Transverse colon (tissue), 4 donors: ENCODE results near the gene ADGRA1. TPM values are rescaled to one million over a fixed set of nuclear protein-coding genes. Genes with fewer than 3 reads are reported as not detected.

ENCODE experiments used
- DNase-seq: peaks from one replicate; pipeline ENCODE4 v3.0.0-alpha.2; 2019
- H3K27ac ChIP-seq, 4 donors: fragments of 200-600 bp; sonication (generic); 2 replicates each; pipeline ENCODE4 v1.5.1; 2016 to 2018; ENCODE audit warnings: inconsistent platforms in 4 of 4
- H3K27me3 ChIP-seq: fragments of 200-600 bp; sonication (generic); 2 replicates; pipeline ENCODE4 v1.5.1; 2017; ENCODE audit warnings: inconsistent platforms
- H3K36me3 ChIP-seq, 4 donors: fragments of 200-600 bp; sonication (generic); 2 replicates each; pipeline ENCODE4 v1.5.1; 2017 to 2019; ENCODE audit warnings: inconsistent platforms in 4 of 4
- H3K4me1 ChIP-seq, 4 donors: fragments of 200-600 bp; sonication (generic); 2 replicates each; pipeline ENCODE4 v1.5.1; 2017 to 2020; ENCODE audit warnings: inconsistent platforms in 4 of 4
- H3K4me3 ChIP-seq, 4 donors: fragments of 200-600 bp; sonication (generic); 1 replicate in 1 of 4; 2 replicates in 3 of 4; pipeline versions ENCODE4 v1.5.1 to v1.6.1; 2017 to 2019; ENCODE audit warnings: inconsistent platforms in 4 of 4
- H3K9me3 ChIP-seq, 2 donors: fragments of 200-600 bp; sonication (generic); 2 replicates each; pipeline ENCODE4 v1.5.1; 2017 to 2019; ENCODE audit warnings: inconsistent platforms in 2 of 2
- EP300 ChIP-seq: sonication (generic); formaldehyde crosslinking; IDR thresholded peaks from one replicate; pipeline ENCODE4 v1.6.1; 2017; ENCODE audit warnings: antibody characterized with exemption, low read depth
- POLR2A ChIP-seq: fragments of 450-650 bp; IDR thresholded peaks from one replicate; pipeline ENCODE4 v1.6.1; 2016; ENCODE audit warnings: antibody characterized with exemption, mild to moderate bottlenecking, moderate library complexity
- POLR2AphosphoS5 ChIP-seq, 3 donors: sonication (generic); formaldehyde crosslinking; IDR thresholded peaks; one replicate each; pipeline ENCODE4 v1.6.1; 2016; ENCODE audit warnings: antibody characterized with exemption in 3 of 3
- WGBS, 2 donors: methylation state at CpG; one replicate each; pipeline ENCODE4 v1.1.5; 2018; ENCODE audit warnings: low coverage in 1 of 2; 5-methylcytosine and 5-hydroxymethylcytosine counted together
- in situ Hi-C, 4 donors: fragments of 200-750 bp; cut with MboI; loops; one replicate each; pipeline versions ENCODE4 v1.15.0 to v1.15.1; 2017; ENCODE audit warnings: low sequenced_read_pairs in 3 of 4, low pct_ligation_motif_present in 1 of 4, low pct_unique_long_range_greater_than_20kb in 1 of 4
- intact Hi-C: fragments of 100-400 bp; cut with DNase I; formaldehyde crosslinking; loops from one replicate; pipeline ENCODE4 v1.15.1; 2023; ENCODE audit warnings: low total_unique reads
- total RNA-seq, 4 donors: library from RNA; depleted of rRNA; stranded (reverse); fragments of >200 nt; gene quantifications; one replicate each; pipeline ENCODE4 v1.1.0, GENCODE V29; 2016
- TF ChIP-seq, protein P1 (sequence below), 5 experiments: fragments of 200-600 bp in 3 of 5; fragments of 450-650 bp in 2 of 5; sonication (generic) in 3 of 5; IDR thresholded peaks; 1 replicate in 2 of 5; 2 replicates in 3 of 5; pipeline ENCODE4 v1.5.1; 2016 to 2017; ENCODE audit warnings: antibody characterized with exemption in 5 of 5, inconsistent platforms in 3 of 5, mild to moderate bottlenecking in 2 of 5, moderate library complexity in 1 of 5

ADGRA1 gene
- total RNA-seq, 4 donors from 2014 or later, result 0.16 TPM; not detected in 3

DNA sequence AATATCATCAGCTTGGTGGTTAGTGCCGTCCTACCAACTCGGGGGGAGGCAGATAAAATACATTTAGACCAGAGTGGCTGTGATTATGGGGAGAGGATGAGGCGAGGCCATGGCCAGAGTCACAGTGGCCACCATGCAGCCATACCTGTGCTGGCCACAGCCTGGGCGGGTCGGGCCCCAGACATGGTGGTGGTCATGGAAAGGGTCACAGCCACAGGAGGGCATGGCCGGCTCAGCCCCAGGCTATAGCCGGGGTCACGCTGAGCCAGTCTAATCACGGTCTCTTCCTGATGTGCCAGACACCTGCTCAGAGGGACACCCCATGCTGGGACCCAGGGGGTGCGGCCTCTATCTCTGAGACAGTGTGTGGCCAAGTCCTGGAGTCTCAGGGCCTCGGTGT lies 10.2 kb downstream of the ADGRA1 start:
- TF ChIP-seq, protein P1, sequence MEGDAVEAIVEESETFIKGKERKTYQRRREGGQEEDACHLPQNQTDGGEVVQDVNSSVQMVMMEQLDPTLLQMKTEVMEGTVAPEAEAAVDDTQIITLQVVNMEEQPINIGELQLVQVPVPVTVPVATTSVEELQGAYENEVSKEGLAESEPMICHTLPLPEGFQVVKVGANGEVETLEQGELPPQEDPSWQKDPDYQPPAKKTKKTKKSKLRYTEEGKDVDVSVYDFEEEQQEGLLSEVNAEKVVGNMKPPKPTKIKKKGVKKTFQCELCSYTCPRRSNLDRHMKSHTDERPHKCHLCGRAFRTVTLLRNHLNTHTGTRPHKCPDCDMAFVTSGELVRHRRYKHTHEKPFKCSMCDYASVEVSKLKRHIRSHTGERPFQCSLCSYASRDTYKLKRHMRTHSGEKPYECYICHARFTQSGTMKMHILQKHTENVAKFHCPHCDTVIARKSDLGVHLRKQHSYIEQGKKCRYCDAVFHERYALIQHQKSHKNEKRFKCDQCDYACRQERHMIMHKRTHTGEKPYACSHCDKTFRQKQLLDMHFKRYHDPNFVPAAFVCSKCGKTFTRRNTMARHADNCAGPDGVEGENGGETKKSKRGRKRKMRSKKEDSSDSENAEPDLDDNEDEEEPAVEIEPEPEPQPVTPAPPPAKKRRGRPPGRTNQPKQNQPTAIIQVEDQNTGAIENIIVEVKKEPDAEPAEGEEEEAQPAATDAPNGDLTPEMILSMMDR (IDR thresholded peaks at IDR 0.05), result no peak
- TF ChIP-seq EP300 (no peak), POLR2AphosphoS5 (IDR thresholded peaks at IDR 0.05) (no peak), POLR2A (no peak)
- intact Hi-C loops (no loop called here), in situ Hi-C loops (no loop called here)
- peaks cover 0 to 4% (median 0%) of the 10 kb centered on the region in 4 donors for H3K4me1 ChIP-seq
- H3K27me3 ChIP-seq, result peaks cover 48% of the 10 kb centered on the region
- DNase-seq, result no peak
- no peaks in the 10 kb centered on the region for H3K9me3 ChIP-seq
- no peak overlapping the region for H3K4me3 ChIP-seq
- WGBS, 2 donors, result 73% methylated on average over 11 of the region's 11 CpGs; no CpG with 5 or more reads in 1 of the 2 donors
- no peak overlapping the region for H3K27ac ChIP-seq
- H3K36me3 ChIP-seq, result no peaks in the 10 kb centered on the region

DNA sequence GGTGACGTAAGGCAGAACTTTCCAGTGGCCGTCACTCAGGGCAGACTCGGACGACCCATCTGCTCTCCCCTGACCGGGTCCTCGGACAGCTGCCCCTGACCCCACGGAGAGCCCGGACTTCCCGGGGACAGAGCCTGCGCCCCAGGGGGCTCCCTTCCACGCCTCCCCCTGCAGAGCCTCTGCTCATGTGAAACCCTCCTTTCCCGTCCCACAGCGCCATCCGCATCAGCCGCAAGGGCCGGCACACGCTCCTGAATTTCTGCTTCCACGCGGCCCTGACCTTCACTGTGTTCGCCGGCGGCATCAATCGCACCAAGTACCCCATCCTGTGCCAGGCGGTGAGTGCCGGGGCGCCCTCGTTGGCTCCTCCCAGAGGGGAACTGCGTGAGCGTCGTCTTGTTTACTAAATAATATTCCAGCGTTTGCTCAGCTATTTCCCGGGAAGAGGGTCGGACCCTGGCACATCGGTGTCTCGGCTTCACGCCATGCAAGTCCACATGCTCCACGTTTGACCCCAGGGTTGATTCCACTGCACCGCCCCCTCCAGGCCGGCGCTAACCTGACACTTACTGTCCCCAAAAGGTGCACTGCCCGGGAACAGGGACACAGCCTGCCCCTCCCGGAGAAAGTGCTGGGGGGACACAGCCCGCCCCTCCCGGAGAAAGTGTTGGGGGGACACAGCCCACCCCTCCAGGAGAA lies 10.9 kb downstream of the ADGRA1 start:
- H3K27ac ChIP-seq, result no peak overlapping the region
- DNase-seq, result no peak
- H3K4me3 ChIP-seq, result no peak overlapping the region
- peaks cover 0 to 4% (median 0%) of the 10 kb centered on the region in 4 donors for H3K4me1 ChIP-seq
- in situ Hi-C loops (no loop called here), intact Hi-C loops (no loop called here)
- H3K27me3 ChIP-seq, result peaks cover 48% of the 10 kb centered on the region
- H3K9me3 ChIP-seq, result no peaks in the 10 kb centered on the region
- H3K36me3 ChIP-seq, result no peaks in the 10 kb centered on the region
- TF ChIP-seq, protein P1 (IDR thresholded peaks at IDR 0.05), result no peak
- TF ChIP-seq POLR2AphosphoS5 (IDR thresholded peaks at IDR 0.05) (no peak), POLR2A (no peak), EP300 (no peak)
- WGBS, 2 donors, result 77% methylated on average over 44 of the region's 44 CpGs; no CpG with 5 or more reads in 1 of the 2 donors

DNA sequence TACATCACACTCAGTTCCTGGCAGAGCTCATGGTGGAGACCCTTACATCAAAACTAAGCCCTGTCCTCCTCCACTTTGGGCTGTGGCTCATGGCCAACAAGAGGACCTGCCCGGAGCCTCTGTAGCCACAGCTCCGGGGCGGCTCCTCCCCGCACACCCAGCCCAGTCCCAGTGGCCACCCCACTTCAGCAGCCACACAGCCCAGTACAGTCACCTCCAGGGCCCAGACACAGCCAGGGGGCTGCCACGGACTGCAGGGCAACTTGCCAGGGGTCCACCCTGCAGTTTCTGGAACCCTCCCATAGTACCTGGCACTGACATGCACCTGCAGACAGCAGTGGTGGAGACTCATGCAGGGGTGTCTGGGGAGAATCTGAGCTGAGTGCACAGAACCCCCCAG lies 11.8 kb downstream of the ADGRA1 start:
- Histone ChIP-seq H3K4me3 (no peak overlapping the region), H3K4me1 (peaks cover 0 to 4% (median 0%) of the 10 kb centered on the region in 4 donors), H3K9me3 (no peaks in the 10 kb centered on the region), H3K27ac (no peak overlapping the region), H3K36me3 (no peaks in the 10 kb centered on the region), H3K27me3 (peaks cover 48% of the 10 kb centered on the region)
- no peak for DNase-seq
- intact Hi-C loops (no loop called here), in situ Hi-C loops (no loop called here)
- 14 to 71% methylated on average over 1 to 5 of the region's 5 CpGs for WGBS, 2 donors
- TF ChIP-seq POLR2A (no peak), POLR2AphosphoS5 (IDR thresholded peaks at IDR 0.05) (no peak), EP300 (no peak)
- TF ChIP-seq, protein P1 (IDR thresholded peaks at IDR 0.05), result no peak

DNA sequence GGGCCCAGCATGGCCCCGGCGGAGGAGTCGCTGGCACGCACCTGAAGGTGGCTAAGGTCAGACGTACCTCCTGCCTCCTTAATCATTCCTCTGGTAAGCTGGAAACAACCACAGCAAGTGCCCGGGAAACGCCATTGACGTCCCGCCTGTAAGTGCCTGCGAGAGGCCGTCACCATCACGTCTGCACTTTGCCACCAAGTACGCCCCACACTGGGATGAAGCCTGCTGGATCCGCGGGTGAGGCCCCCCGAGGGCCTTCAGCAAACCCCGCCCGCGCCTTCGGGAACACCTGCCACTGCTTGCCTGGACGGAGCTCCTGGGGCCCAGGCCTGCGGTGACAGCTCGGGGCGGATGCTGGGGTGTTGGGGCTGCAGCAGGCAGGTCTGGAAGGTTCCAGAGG lies 12.5 kb downstream of the ADGRA1 start:
- in situ Hi-C loops (loop anchor here in 2 of 4 donors (25.0 kb wide), 1 partner anchor 163 kb away; the partner anchor contains the start of gene CFAP46 (in 2 of the 2)), intact Hi-C loops (no loop called here)
- no peak for DNase-seq
- no peaks in the 10 kb centered on the region for H3K36me3 ChIP-seq
- no peak for TF ChIP-seq POLR2AphosphoS5 (IDR thresholded peaks at IDR 0.05)
- no peak for TF ChIP-seq EP300
- TF ChIP-seq POLR2A, result no peak
- TF ChIP-seq, protein P1 (IDR thresholded peaks at IDR 0.05), result no peak
- peaks cover 0 to 4% (median 0%) of the 10 kb centered on the region in 4 donors for H3K4me1 ChIP-seq
- no peak overlapping the region for H3K4me3 ChIP-seq
- 73% methylated on average over 13 of the region's 24 CpGs; no CpG with 5 or more reads in 1 of the 2 donors for WGBS, 2 donors
- H3K27ac ChIP-seq, result no peak overlapping the region
- H3K9me3 ChIP-seq, result no peaks in the 10 kb centered on the region
- peaks cover 48% of the 10 kb centered on the region for H3K27me3 ChIP-seq
